HCT116 (cell line): ENCODE results near the gene TMEM187.

ENCODE experiments used
- CBX3 ChIP-seq: IDR thresholded peaks from 2 replicates; pipeline ENCODE4 v1.6.1; 2012; ENCODE audit warnings: low read depth
- CTCF ChIP-seq, 3 experiments: fragments of 200-600 bp in 1 of 3; sonication (generic) in 1 of 3; IDR thresholded peaks in 2 of 3; conservative IDR thresholded peaks in 1 of 3; 2 replicates each; pipeline ENCODE4 v1.5.1; 2012 to 2017; ENCODE audit warnings: low read depth in 2 of 3, low read length in 2 of 3, antibody characterized with exemption in 1 of 3, borderline replicate concordance in 1 of 3, control low read depth in 1 of 3, mild to moderate bottlenecking in 1 of 3, mixed read lengths in 1 of 3, mixed run types in 1 of 3, moderate library complexity in 1 of 3; ENCODE audit not compliant: insufficient read depth in 1 of 3
- EGR1 ChIP-seq: IDR thresholded peaks from 2 replicates; pipeline ENCODE4 v1.6.1; 2012; ENCODE audit warnings: low read depth
- EZH2 ChIP-seq: fragments of 200-600 bp; sonication (generic); IDR thresholded peaks from 2 replicates; pipeline ENCODE4 v1.6.1; 2017; ENCODE audit warnings: antibody characterized with exemption, mixed run types
- FOSL1 ChIP-seq: IDR thresholded peaks from 2 replicates; pipeline ENCODE4 v1.6.1; 2012; ENCODE audit warnings: low read depth
- MAX ChIP-seq: IDR thresholded peaks from 2 replicates; pipeline ENCODE4 v1.6.1; 2012
- POLR2A ChIP-seq: IDR thresholded peaks from 2 replicates; pipeline ENCODE4 v1.7.0; 2011; ENCODE audit warnings: borderline replicate concordance; ENCODE audit not compliant: insufficient read depth, insufficient read length; ENCODE audit errors: extremely low read depth
- POLR2AphosphoS5 ChIP-seq: IDR thresholded peaks from 2 replicates; pipeline ENCODE4 v1.6.1; 2011; ENCODE audit warnings: mild to moderate bottlenecking, low read depth, low read length, moderate library complexity
- RAD21 ChIP-seq: IDR thresholded peaks from 2 replicates; pipeline ENCODE4 v1.6.1; 2012; ENCODE audit warnings: low read depth, mild to moderate bottlenecking
- REST ChIP-seq: IDR thresholded peaks from 2 replicates; pipeline ENCODE4 v1.6.1; 2012; ENCODE audit warnings: low read depth
- SP1 ChIP-seq: IDR thresholded peaks from 2 replicates; pipeline ENCODE4 v1.6.1; 2012; ENCODE audit warnings: low read depth
- SRF ChIP-seq: IDR thresholded peaks from 2 replicates; pipeline ENCODE4 v1.6.1; 2012; ENCODE audit warnings: low read depth
- ZFX ChIP-seq: fragments of 450-650 bp; IDR thresholded peaks from 2 replicates; pipeline ENCODE4 v1.6.1; 2017

- TF ChIP-seq CBX3 (no peak), EZH2 (no peak), MAX (no peak), POLR2AphosphoS5 (no peak), REST (no peak), EGR1 (no peak), CTCF (IDR thresholded peaks at IDR 0.05 in 2 of 3, conservative IDR thresholded peaks at IDR 0.05 in 1 of 3; ENCODE audit: borderline replicate concordance in 1 of 3, insufficient read depth in 1 of 3, low read depth in 2 of 3, low read length in 2 of 3) (no peak), FOSL1 (no peak), POLR2A (no peak), SP1 (no peak), RAD21 (no peak), SRF (no peak), ZFX (no peak)
Measured at GRCh38 chrX:153930011-153930910, 42.3 kb upstream of the TMEM187 start.
